ENCODE data around the gene RERE.
"Not testable (repeated sequence)": the region's sequence is repeated elsewhere in the genome, so short reads cannot be mapped to it uniquely, and the experiment has no call there.

RERE gene

GRCh38 chr1:8631163-8631562 lies 186.3 kb downstream of the RERE start:
- no peak for DNase-seq

GRCh38 chr1:8629241-8630091 lies 188.0 kb downstream of the RERE start:
- no peak for DNase-seq

GRCh38 chr1:8628606-8629005 lies 188.8 kb downstream of the RERE start:
- DNase-seq: no peak

- no peak for DNase-seq
Observed at GRCh38 chr1:8627728-8628127, 189.7 kb downstream of the RERE start.

GRCh38 chr1:8625981-8626898 lies 191.2 kb downstream of the RERE start:
- DNase-seq: no peak

GRCh38 chr1:8625491-8625890 lies 191.9 kb downstream of the RERE start:
- no peak for DNase-seq

GRCh38 chr1:8623651-8624192 lies 193.7 kb downstream of the RERE start:
- DNase-seq: not testable (repeated sequence)

GRCh38 chr1:8621785-8622348 lies 195.6 kb downstream of the RERE start:
- not testable (repeated sequence) for DNase-seq

- DNase-seq: not testable (repeated sequence)
Observed at GRCh38 chr1:8621034-8621582, 196.3 kb downstream of the RERE start.

GRCh38 chr1:8619917-8620502 lies 197.4 kb downstream of the RERE start:
- not testable (repeated sequence) for DNase-seq

- not testable (repeated sequence) for DNase-seq
Observed at GRCh38 chr1:8619419-8619818, 198.0 kb downstream of the RERE start.

- DNase-seq: not testable (repeated sequence)
Observed at GRCh38 chr1:8616791-8617190, 200.6 kb downstream of the RERE start.

GRCh38 chr1:8611634-8612515 lies 205.6 kb downstream of the RERE start:
- DNase-seq: not testable (repeated sequence)

- DNase-seq: no peak
Observed at GRCh38 chr1:8607906-8608305, 209.5 kb downstream of the RERE start.

- no peak for DNase-seq
Observed at GRCh38 chr1:8604041-8604945, 213.1 kb downstream of the RERE start.

- DNase-seq: no peak
Observed at GRCh38 chr1:8603220-8603616, 214.2 kb downstream of the RERE start.

GRCh38 chr1:8602471-8603219 lies 214.8 kb downstream of the RERE start:
- no peak for DNase-seq

GRCh38 chr1:8600336-8600735 lies 217.1 kb downstream of the RERE start:
- DNase-seq: no peak

- no peak for DNase-seq
Observed at GRCh38 chr1:8599646-8600212, 217.7 kb downstream of the RERE start.

Measured in cortex of kidney (tissue), 1 donor.